ENCODE measurements around the gene IDH3G. TPM values are rescaled to one million over a fixed set of nuclear protein-coding genes. Genes with fewer than 3 reads are reported as not detected.
"Not testable (repeated sequence)": the region's sequence is repeated elsewhere in the genome, so short reads cannot be mapped to it uniquely, and the experiment has no call there.

Gene IDH3G
- total RNA-seq, 1 donor from 2014 or later, result 118 TPM

DNA sequence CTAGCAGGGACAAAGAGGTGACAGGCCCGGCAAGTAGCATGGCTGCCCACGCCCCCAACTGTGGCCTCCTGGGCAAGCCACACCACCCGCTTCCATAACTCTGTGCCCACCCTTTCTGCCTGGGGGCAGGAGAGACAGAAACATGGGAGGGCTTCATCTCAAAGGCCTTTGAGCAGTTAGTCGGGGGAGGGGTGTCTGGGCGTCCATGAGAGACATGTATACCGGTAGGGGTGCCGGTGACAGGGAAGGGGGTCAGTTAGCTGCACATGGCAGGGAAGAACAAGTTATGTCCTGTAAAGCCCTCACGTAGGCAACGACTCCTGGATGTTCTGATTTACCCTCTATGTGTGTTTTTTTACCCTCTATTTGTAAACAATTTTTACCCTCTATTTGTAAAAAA is 26.9 kb upstream of the IDH3G start:
- no peak for DNase-seq (ENCODE audit: extremely low spot score in 2 of 2)
- H3K4me1 ChIP-seq, result no peaks in the 10 kb centered on the region
- H3K27ac ChIP-seq, result no peak overlapping the region
- H3K27me3 ChIP-seq, result no peaks in the 10 kb centered on the region
- no peaks in the 10 kb centered on the region for H3K36me3 ChIP-seq
- TF ChIP-seq POLR2AphosphoS5 (IDR thresholded peaks at IDR 0.05; ENCODE audit: insufficient read depth in 1 of 2, low read depth in 1 of 2) (no peak), POLR2A (IDR thresholded peaks at IDR 0.05) (no peak)
- TF ChIP-seq, protein P1, sequence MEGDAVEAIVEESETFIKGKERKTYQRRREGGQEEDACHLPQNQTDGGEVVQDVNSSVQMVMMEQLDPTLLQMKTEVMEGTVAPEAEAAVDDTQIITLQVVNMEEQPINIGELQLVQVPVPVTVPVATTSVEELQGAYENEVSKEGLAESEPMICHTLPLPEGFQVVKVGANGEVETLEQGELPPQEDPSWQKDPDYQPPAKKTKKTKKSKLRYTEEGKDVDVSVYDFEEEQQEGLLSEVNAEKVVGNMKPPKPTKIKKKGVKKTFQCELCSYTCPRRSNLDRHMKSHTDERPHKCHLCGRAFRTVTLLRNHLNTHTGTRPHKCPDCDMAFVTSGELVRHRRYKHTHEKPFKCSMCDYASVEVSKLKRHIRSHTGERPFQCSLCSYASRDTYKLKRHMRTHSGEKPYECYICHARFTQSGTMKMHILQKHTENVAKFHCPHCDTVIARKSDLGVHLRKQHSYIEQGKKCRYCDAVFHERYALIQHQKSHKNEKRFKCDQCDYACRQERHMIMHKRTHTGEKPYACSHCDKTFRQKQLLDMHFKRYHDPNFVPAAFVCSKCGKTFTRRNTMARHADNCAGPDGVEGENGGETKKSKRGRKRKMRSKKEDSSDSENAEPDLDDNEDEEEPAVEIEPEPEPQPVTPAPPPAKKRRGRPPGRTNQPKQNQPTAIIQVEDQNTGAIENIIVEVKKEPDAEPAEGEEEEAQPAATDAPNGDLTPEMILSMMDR (IDR thresholded peaks at IDR 0.05), result no peak
- H3K4me3 ChIP-seq, result no peak overlapping the region
- no peaks in the 10 kb centered on the region for H3K9me3 ChIP-seq
- intact Hi-C loops (cut with DNase I), result no loop called here

DNA sequence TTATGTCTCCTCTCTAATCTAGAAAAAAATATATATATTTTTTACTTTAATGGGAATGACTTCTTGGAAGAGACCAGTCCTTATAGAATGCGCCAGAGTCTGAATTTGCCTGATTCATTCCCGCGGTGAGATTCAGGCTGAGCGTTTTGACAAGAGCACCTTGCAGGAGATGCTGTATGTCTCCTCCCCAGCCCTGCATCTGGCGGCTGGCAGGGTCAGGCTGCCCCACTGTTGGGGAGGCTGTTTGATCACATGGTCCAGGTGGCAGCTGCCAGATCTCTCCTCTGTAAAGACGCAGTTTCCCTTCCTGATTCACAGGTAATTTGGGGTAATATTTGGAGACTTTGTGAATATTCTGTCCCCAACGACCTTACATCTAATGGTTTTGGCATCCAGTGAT is 26.4 kb upstream of the IDH3G start:
- TF ChIP-seq, protein P1 (IDR thresholded peaks at IDR 0.05), result no peak
- TF ChIP-seq POLR2AphosphoS5 (IDR thresholded peaks at IDR 0.05; ENCODE audit: insufficient read depth in 1 of 2, low read depth in 1 of 2) (no peak), POLR2A (IDR thresholded peaks at IDR 0.05) (no peak)
- intact Hi-C loops (cut with DNase I), result no loop called here
- Histone ChIP-seq H3K27me3 (no peaks in the 10 kb centered on the region), H3K9me3 (no peaks in the 10 kb centered on the region), H3K4me1 (no peaks in the 10 kb centered on the region), H3K27ac (no peak overlapping the region), H3K36me3 (no peaks in the 10 kb centered on the region), H3K4me3 (no peak overlapping the region)
- no peak for DNase-seq (ENCODE audit: extremely low spot score in 2 of 2)

DNA sequence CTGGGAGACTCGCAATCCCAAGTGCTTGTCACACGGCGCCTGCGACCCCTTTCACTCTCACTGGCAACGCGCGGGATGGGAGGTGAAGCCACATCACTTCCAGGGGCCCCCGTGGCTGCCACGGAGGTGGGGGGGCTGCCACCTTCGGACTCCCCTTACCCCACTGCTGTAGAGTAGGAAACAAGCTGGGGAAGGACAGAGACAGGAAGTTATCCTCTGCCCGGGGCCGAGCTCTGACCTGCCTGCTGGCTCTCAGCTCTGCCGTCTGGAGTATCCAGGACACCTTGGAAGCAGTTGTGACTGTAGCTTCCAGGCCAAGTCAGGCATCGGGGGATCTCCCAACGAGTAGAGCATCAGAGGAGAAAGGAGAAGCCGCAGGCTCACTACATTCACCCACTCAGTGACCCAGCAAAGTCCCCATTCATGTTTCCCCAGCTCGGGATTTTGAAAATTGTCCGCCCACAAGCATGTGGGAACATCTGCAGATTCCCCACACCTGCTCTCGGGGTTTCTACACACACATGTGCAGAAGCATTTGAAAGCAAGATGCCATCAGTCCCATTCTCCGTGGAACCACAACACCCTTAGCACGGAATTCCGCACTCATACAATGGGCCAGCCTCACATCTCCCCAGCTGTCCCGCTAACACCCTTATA is 25.3 kb upstream of the IDH3G start:
- no peaks in the 10 kb centered on the region for H3K36me3 ChIP-seq
- H3K9me3 ChIP-seq, result no peaks in the 10 kb centered on the region
- no peaks in the 10 kb centered on the region for H3K4me1 ChIP-seq
- peak overlapping the region; percentile 28 for H3K27ac ChIP-seq
- no peak for TF ChIP-seq POLR2A (IDR thresholded peaks at IDR 0.05)
- H3K27me3 ChIP-seq, result no peaks in the 10 kb centered on the region
- H3K4me3 ChIP-seq, result peak overlapping the region; percentile 36 to 54
- intact Hi-C loops (cut with DNase I), result no loop called here
- no peak for DNase-seq (ENCODE audit: extremely low spot score in 2 of 2)

DNA sequence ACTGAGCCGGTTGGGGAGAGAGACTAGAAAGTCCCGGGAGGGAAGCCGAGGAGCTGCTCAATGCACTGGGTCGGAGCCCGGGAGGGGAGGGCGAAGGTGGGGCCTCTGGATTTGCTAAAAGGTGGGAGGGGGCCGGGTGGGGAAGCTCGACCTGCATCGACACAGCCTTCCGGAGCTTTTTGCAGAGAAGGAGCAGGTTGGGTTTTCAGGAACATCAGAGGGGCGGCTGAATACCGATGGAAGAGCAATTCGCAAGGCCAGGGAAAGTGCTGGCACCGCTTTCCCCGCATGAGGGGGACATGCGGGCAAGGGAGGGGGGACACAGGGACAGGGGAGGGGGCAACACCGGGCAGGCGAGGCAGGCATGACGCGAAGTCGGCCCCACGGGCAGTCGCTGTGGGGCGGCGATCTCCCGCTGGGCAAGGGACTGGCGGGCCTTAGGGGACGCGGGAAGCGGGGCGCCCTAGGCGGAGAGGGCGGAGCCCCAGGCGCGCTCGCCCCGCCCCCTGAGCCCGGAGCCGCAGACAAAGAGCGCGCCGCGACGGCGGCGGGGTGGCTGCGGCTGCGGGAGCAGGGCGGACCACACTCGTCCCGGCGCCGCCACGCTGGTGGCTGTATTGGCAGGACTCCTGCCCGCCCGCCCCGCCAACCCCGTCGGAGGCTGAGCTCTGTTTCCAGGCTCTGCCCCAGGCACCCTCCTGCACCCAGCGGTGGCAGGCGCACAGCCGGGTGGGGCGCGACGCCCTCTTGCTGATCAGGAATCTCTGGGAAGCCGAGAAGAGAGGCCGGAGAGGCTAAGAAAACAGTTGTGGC is 24.6 kb upstream of the IDH3G start:
- TF ChIP-seq POLR2AphosphoS5 (IDR thresholded peaks at IDR 0.05; ENCODE audit: insufficient read depth in 1 of 2, low read depth in 1 of 2) (no peak), POLR2A (IDR thresholded peaks at IDR 0.05) (no peak)
- TF ChIP-seq, protein P1 (IDR thresholded peaks at IDR 0.05), result no peak
- Histone ChIP-seq H3K4me1 (no peaks in the 10 kb centered on the region), H3K27ac (peak overlapping the region; percentile 28), H3K4me3 (peak overlapping the region; percentile 36 to 54), H3K9me3 (no peaks in the 10 kb centered on the region), H3K36me3 (no peaks in the 10 kb centered on the region), H3K27me3 (no peaks in the 10 kb centered on the region)
- intact Hi-C loops (cut with DNase I), result no loop called here
- no peak for DNase-seq (ENCODE audit: extremely low spot score in 2 of 2)

DNA sequence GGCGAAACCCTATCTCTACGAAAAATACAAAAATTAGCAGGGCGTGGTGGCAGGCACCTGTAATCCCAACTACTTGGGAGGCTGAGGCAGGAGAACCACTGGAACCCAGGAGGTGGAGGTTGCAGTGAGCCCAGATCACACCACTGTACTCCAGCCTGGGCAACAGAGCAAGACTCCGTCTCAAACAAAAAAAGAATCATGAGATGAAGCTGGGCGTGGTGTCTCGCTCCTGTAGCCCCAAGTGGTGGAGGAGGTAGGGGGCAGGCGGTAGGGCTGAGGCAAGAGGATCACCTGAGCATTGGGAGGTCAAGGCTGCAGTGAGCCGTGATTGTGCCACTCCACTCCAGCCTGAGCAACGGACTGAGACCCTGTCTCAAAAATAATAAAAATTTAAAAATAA is 23.9 kb upstream of the IDH3G start:
- H3K9me3 ChIP-seq; intact Hi-C loops (cut with DNase I); H3K27ac ChIP-seq; H3K27me3 ChIP-seq; DNase-seq (ENCODE audit: extremely low spot score in 2 of 2); H3K4me3 ChIP-seq; H3K4me1 ChIP-seq; H3K36me3 ChIP-seq: not testable (repeated sequence)
